ENCODE results near the gene UBB. TPM values are rescaled to one million over a fixed set of nuclear protein-coding genes. Genes with fewer than 3 reads are reported as not detected.

The UBB gene
- total RNA-seq, 1 experiment from 2014 or later: 2,044 TPM

DNA sequence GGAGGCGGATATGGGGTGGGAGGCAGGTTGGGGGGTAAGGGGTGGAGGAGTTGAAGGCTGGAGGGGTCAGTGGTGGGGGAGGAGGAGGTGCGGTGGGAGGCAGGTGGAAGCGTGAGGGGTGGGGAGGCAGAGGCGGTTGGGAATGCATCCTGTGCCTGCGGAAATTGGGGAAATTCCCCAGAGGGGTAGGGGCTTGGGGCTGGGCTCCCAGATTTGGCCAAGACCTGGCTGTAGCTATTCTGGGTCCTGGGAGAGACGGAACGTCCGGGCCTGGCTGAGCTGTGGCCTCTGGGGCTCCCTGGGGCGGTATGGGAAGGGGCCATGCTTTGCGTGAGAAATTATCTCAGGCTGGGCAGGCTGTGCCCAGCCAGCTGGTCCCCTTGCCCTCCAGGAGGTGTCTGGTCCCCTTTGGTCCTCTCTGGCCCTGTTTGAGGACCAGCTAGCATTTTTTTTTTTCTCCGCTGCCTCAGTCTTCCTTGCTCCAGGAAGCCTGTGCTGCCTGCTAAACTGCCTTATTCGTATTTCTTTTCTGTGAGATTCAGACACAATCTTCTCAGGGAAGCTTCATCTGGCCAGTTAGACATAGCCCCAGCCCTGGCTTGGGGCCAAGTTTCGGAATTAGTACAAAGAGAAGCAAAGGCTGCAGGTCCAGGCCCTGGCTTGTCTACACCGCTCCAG is 27.2 kb downstream of the UBB start:
- ChIA-PET POLR2A (ENCODE audit: unreplicated experiment) (interaction anchor here (0.6 to 0.7 kb wide), 2 partner anchors 35 to 685 kb away, joined by 3 to 4 read pairs; no protein-coding TSS in a partner anchor), CTCF (no interaction called here)
- no peak overlapping the region for H2AFZ ChIP-seq
- no peaks in the 10 kb centered on the region for H3K79me2 ChIP-seq (ENCODE audit: low read depth)
- no peaks in the 10 kb centered on the region for H3K36me3 ChIP-seq (ENCODE audit: low read depth)
- BruUV-seq (replicated peaks): no TSS peak
- H4K20me1 ChIP-seq (ENCODE audit: insufficient read depth): no peaks in the 10 kb centered on the region
- DNase-seq: peak in 1 of 2 experiments; percentile 54
- intact Hi-C loops (cut with micrococcal nuclease; ENCODE audit: unreplicated experiment): no loop called here
- TF ChIP-seq EZH2 (IDR thresholded peaks at IDR 0.05; ENCODE audit: low read depth) (no peak), CTCF (conservative IDR thresholded peaks at IDR 0.05) (no peak)
- no peak overlapping the region for H3K4me2 ChIP-seq
- H3K4me3 ChIP-seq: no peak overlapping the region
- H3K27me3 ChIP-seq (ENCODE audit: insufficient read depth, low read depth): no peaks in the 10 kb centered on the region
- no peaks in the 10 kb centered on the region for H3K4me1 ChIP-seq (replicated peaks; ENCODE audit: insufficient read depth)
- H3K27ac ChIP-seq: no peak overlapping the region
- H3K9me2 ChIP-seq (ENCODE audit: insufficient read depth): no peaks in the 10 kb centered on the region
- no peaks in the 10 kb centered on the region for H3K9me3 ChIP-seq (ENCODE audit: insufficient read depth, low read depth)
- peaks cover 7% of the 10 kb centered on the region; the same call in 1 of the 2 replicates for H3F3A ChIP-seq (ENCODE audit: insufficient read depth, low read depth)

GRCh38 chr17:16415031-16415924 is 34.4 kb downstream of the UBB start, which contains the start of gene TRPV2:
TSS of gene TRPV2 (plus strand) at chr17:16415571. CDS start at chr17:16417669, 2,098 bp downstream.
- intact Hi-C loops (cut with micrococcal nuclease; ENCODE audit: unreplicated experiment): no loop called here
- Histone ChIP-seq H3K4me1 (replicated peaks; ENCODE audit: insufficient read depth) (peaks cover 29% of the 10 kb centered on the region), H3K27ac (no peak within 1 kb of the TSS), H3K79me2 (ENCODE audit: low read depth) (no peaks in the 10 kb centered on the region), H3F3A (ENCODE audit: insufficient read depth, low read depth) (peaks cover 19% of the 10 kb centered on the region), H3K36me3 (ENCODE audit: low read depth) (no peaks in the 10 kb centered on the region), H2AFZ (no peak within 1 kb of the TSS), H3K9me3 (ENCODE audit: insufficient read depth, low read depth) (no peaks in the 10 kb centered on the region), H3K9me2 (ENCODE audit: insufficient read depth) (no peaks in the 10 kb centered on the region), H3K4me3 (no peak within 1 kb of the TSS), H4K20me1 (ENCODE audit: insufficient read depth) (no peaks in the 10 kb centered on the region), H3K27me3 (ENCODE audit: insufficient read depth, low read depth) (no peaks in the 10 kb centered on the region), H3K4me2 (no peak within 1 kb of the TSS)
- BruUV-seq (replicated peaks): no TSS peak
- CTCF ChIA-PET: interaction anchor here (0.6 to 1.2 kb wide), 2 partner anchors 51 to 79 kb away, joined by 4 to 5 read pairs; no protein-coding TSS in a partner anchor
- POLR2A ChIA-PET (ENCODE audit: unreplicated experiment): no interaction called here
- TF ChIP-seq EZH2 (IDR thresholded peaks at IDR 0.05; ENCODE audit: low read depth): no peak
- no peak for DNase-seq

DNA sequence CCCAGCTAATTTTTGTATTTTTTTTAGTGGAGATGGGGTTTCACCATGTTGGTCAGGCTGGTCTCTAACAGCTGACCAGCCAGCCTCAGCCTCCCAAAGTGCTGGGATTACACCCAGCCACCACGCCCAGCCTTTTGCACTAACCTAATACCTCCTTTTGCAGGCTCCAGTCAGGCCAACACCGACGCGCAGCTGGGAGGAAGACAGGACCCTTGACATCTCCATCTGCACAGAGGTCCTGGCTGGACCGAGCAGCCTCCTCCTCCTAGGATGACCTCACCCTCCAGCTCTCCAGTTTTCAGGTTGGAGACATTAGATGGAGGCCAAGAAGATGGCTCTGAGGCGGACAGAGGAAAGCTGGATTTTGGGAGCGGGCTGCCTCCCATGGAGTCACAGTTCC is 36.5 kb downstream of the UBB start:
- BruUV-seq (replicated peaks): no TSS peak
- ChIA-PET CTCF (no interaction called here), POLR2A (ENCODE audit: unreplicated experiment) (interaction anchor here (0.6 kb wide), 1 partner anchor 62 kb away, joined by 21 read pairs; no protein-coding TSS in a partner anchor)
- Histone ChIP-seq H3K4me2 (no peak overlapping the region), H3K4me1 (replicated peaks; ENCODE audit: insufficient read depth) (peaks cover 38% of the 10 kb centered on the region), H3F3A (ENCODE audit: insufficient read depth, low read depth) (peaks cover 26% of the 10 kb centered on the region), H4K20me1 (ENCODE audit: insufficient read depth) (no peaks in the 10 kb centered on the region), H3K27ac (no peak overlapping the region), H3K27me3 (ENCODE audit: insufficient read depth, low read depth) (no peaks in the 10 kb centered on the region), H3K79me2 (ENCODE audit: low read depth) (no peaks in the 10 kb centered on the region), H2AFZ (no peak overlapping the region), H3K9me2 (ENCODE audit: insufficient read depth) (no peaks in the 10 kb centered on the region), H3K4me3 (no peak overlapping the region), H3K36me3 (ENCODE audit: low read depth) (no peaks in the 10 kb centered on the region), H3K9me3 (ENCODE audit: insufficient read depth, low read depth) (no peaks in the 10 kb centered on the region)
- intact Hi-C loops (cut with micrococcal nuclease; ENCODE audit: unreplicated experiment): no loop called here
- no peak for DNase-seq
- TF ChIP-seq EZH2 (IDR thresholded peaks at IDR 0.05; ENCODE audit: low read depth) (no peak), CTCF (conservative IDR thresholded peaks at IDR 0.05) (no peak)
